ENCODE measurements around the gene PAK2.

DNA sequence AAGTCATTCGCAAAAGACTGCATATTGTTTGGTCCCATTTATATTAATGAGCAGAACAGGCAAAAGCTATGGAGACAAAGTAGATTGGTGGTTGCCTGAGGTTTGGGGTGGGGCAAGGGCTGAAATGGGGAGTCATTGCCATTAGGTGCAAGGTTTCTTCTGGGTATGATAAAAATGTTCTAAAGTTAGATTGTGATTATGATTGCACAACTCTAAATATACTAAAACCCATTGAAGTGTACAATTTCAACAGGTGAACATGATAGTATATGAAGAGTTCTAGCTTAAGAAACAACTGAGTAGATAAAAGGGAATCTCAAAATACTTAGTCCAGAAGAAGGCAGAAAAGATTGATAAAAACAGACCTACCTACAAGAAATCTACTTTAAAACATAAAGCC is 56.7 kb downstream of the PAK2 start:
- TF ChIP-seq, protein P1, sequence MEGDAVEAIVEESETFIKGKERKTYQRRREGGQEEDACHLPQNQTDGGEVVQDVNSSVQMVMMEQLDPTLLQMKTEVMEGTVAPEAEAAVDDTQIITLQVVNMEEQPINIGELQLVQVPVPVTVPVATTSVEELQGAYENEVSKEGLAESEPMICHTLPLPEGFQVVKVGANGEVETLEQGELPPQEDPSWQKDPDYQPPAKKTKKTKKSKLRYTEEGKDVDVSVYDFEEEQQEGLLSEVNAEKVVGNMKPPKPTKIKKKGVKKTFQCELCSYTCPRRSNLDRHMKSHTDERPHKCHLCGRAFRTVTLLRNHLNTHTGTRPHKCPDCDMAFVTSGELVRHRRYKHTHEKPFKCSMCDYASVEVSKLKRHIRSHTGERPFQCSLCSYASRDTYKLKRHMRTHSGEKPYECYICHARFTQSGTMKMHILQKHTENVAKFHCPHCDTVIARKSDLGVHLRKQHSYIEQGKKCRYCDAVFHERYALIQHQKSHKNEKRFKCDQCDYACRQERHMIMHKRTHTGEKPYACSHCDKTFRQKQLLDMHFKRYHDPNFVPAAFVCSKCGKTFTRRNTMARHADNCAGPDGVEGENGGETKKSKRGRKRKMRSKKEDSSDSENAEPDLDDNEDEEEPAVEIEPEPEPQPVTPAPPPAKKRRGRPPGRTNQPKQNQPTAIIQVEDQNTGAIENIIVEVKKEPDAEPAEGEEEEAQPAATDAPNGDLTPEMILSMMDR (IDR thresholded peaks at IDR 0.05), result no peak
- no peak for TF ChIP-seq POLR2A (IDR thresholded peaks at IDR 0.05)
